HCT116 (cell line): Measurements from ENCODE around the gene SIRPD. TPM values are rescaled to one million over a fixed set of nuclear protein-coding genes. Genes with fewer than 3 reads are reported as not detected.

Experiments used
- ATAC-seq: fragments of 200-7000 bp; cut with Tn5 transposase; 2 replicates; pipeline ENCODE4 v1.9.1; 2020; ENCODE audit warnings: mild to moderate bottlenecking, moderate library complexity
- BruUV-seq: library from RNA; stranded (reverse); fragments of 400-500 nt; replicated peaks from 2 replicates; lab custom pipeline; 2021; lab: Mats Ljungman, UMichigan
- CTCF ChIA-PET: fragments of 300-600 bp; sonication (Branson Sonifier 250); formaldehyde crosslinking; loops from one replicate; lab custom pipeline; 2021; ENCODE audit warnings: antibody characterized with exemption; lab: Charles Lee
- POLR2A ChIA-PET: fragments of 300-600, 350-600 bp; sonication (Branson Sonifier 250); formaldehyde crosslinking; loops from one replicate; lab custom pipeline; 2021; ENCODE audit warnings: antibody characterized with exemption; lab: Charles Lee
- RAD21 ChIA-PET, 2 experiments: fragments of 300-600 bp; sonication (Branson Sonifier 250); formaldehyde crosslinking; loops; one replicate each; lab custom pipeline; 2023; ENCODE audit warnings: low total read pairs in 2 of 2; ENCODE audit not compliant: uncharacterized antibody in 2 of 2, unreplicated experiment in 2 of 2, low non-redundant PET in 1 of 2; lab: Charles Lee
- DNase-seq: peaks from one replicate; pipeline ENCODE4 v3.0.0-alpha.2; 2010; ENCODE audit warnings: low read depth, low spot score
- H2AFZ ChIP-seq: fragments of 200-600 bp; shearing (Covaris generic), sonication (generic); 2 replicates; pipeline ENCODE4 v1.6.1; 2017; ENCODE audit warnings: low read depth, mixed run types, mixed read lengths, antibody characterized with exemption, low read length; ENCODE audit not compliant: poor library complexity, severe bottlenecking
- H3K27ac ChIP-seq: 2 replicates; pipeline ENCODE4 v1.5.1; 2012; ENCODE audit warnings: low read depth, low read length
- H3K27me3 ChIP-seq: fragments of 200-600 bp; sonication (generic); 2 replicates; pipeline ENCODE4 v1.6.1; 2016; ENCODE audit warnings: mixed run types, low read length, mixed read lengths; ENCODE audit not compliant: insufficient read depth
- H3K36me3 ChIP-seq, 2 experiments: fragments of 200-500 bp in 1 of 2; fragments of 200-600 bp in 1 of 2; sonication (Bioruptor generic) in 1 of 2; sonication (generic) in 1 of 2; 2 replicates each; pipeline versions ENCODE4 v1.5.1 to v1.6.1; 2014 to 2016; ENCODE audit warnings: low read length in 2 of 2, inconsistent platforms in 1 of 2, mixed read lengths in 1 of 2, mixed run types in 1 of 2; ENCODE audit not compliant: insufficient read depth in 2 of 2, control insufficient read depth in 1 of 2
- H3K4me1 ChIP-seq, 2 experiments: fragments of 200-600 bp in 1 of 2; sonication (generic) in 1 of 2; 2 replicates each; pipeline versions ENCODE4 v1.5.1 to v1.6.1; 2012 to 2017; ENCODE audit warnings: low read length in 2 of 2, inconsistent platforms in 1 of 2, mild to moderate bottlenecking in 1 of 2, mixed read lengths in 1 of 2, mixed run types in 1 of 2, moderate library complexity in 1 of 2; ENCODE audit not compliant: insufficient read depth in 2 of 2, control insufficient read depth in 1 of 2
- H3K4me2 ChIP-seq: fragments of 200-600 bp; sonication (generic); 2 replicates; pipeline ENCODE4 v1.6.1; 2017; ENCODE audit warnings: mixed run types, low read length, mixed read lengths
- H3K4me3 ChIP-seq, 2 experiments: fragments of 200-600 bp in 1 of 2; sonication (generic) in 1 of 2; replicated peaks in 1 of 2; 2 replicates each; pipeline ENCODE4 v1.5.1; 2011 to 2016; ENCODE audit warnings: low read length in 2 of 2, control low read depth in 1 of 2, low read depth in 1 of 2, mild to moderate bottlenecking in 1 of 2, mixed read lengths in 1 of 2, mixed run types in 1 of 2
- H3K79me2 ChIP-seq: fragments of 200-600 bp; sonication (generic); 2 replicates; pipeline ENCODE4 v1.6.1; 2017; ENCODE audit warnings: mild to moderate bottlenecking, mixed run types, low read length, moderate library complexity, mixed read lengths; ENCODE audit not compliant: insufficient read depth
- H3K9ac ChIP-seq: fragments of 200-600 bp; sonication (generic); 2 replicates; pipeline ENCODE4 v1.6.1; 2016; ENCODE audit warnings: low read length, mixed read lengths
- H3K9me2 ChIP-seq: fragments of 200-600 bp; sonication (generic), shearing (Covaris generic); 2 replicates; pipeline ENCODE4 v1.6.1; 2017; ENCODE audit warnings: mixed run types, mild to moderate bottlenecking, moderate library complexity; ENCODE audit not compliant: insufficient read depth
- H3K9me3 ChIP-seq, 2 experiments: fragments of 200-500 bp in 1 of 2; fragments of 200-600 bp in 1 of 2; sonication (Bioruptor generic) in 1 of 2; sonication (generic) in 1 of 2; 2 replicates each; pipeline ENCODE4 v1.6.1; 2014 to 2017; ENCODE audit warnings: low read length in 2 of 2, mixed read lengths in 2 of 2, inconsistent platforms in 1 of 2, low read depth in 1 of 2, mild to moderate bottlenecking in 1 of 2, mixed run types in 1 of 2, moderate library complexity in 1 of 2; ENCODE audit not compliant: control insufficient read depth in 1 of 2, insufficient read depth in 1 of 2
- H4K20me1 ChIP-seq: fragments of 200-600 bp; sonication (generic), shearing (Covaris generic); 2 replicates; pipeline ENCODE4 v1.6.1; 2017; ENCODE audit warnings: mixed run types, mild to moderate bottlenecking, moderate library complexity; ENCODE audit not compliant: insufficient read depth
- CBX3 ChIP-seq: IDR thresholded peaks from 2 replicates; pipeline ENCODE4 v1.6.1; 2012; ENCODE audit warnings: low read depth
- CTCF ChIP-seq, 3 experiments: fragments of 200-600 bp in 1 of 3; sonication (generic) in 1 of 3; IDR thresholded peaks in 2 of 3; conservative IDR thresholded peaks in 1 of 3; 2 replicates each; pipeline ENCODE4 v1.5.1; 2012 to 2017; ENCODE audit warnings: low read depth in 2 of 3, low read length in 2 of 3, antibody characterized with exemption in 1 of 3, borderline replicate concordance in 1 of 3, control low read depth in 1 of 3, mild to moderate bottlenecking in 1 of 3, mixed read lengths in 1 of 3, mixed run types in 1 of 3, moderate library complexity in 1 of 3; ENCODE audit not compliant: insufficient read depth in 1 of 3
- EZH2 ChIP-seq: fragments of 200-600 bp; sonication (generic); IDR thresholded peaks from 2 replicates; pipeline ENCODE4 v1.6.1; 2017; ENCODE audit warnings: antibody characterized with exemption, mixed run types
- EZH2phosphoT487 ChIP-seq: fragments of 200-600 bp; IDR thresholded peaks from 2 replicates; pipeline ENCODE4 v1.6.1; 2018; ENCODE audit warnings: antibody characterized with exemption, borderline replicate concordance
- FOSL1 ChIP-seq: IDR thresholded peaks from 2 replicates; pipeline ENCODE4 v1.6.1; 2012; ENCODE audit warnings: low read depth
- JUND ChIP-seq: IDR thresholded peaks from 2 replicates; pipeline ENCODE4 v1.6.1; 2012
- POLR2A ChIP-seq: IDR thresholded peaks from 2 replicates; pipeline ENCODE4 v1.7.0; 2011; ENCODE audit warnings: borderline replicate concordance; ENCODE audit not compliant: insufficient read depth, insufficient read length; ENCODE audit errors: extremely low read depth
- SIN3A ChIP-seq: IDR thresholded peaks from 2 replicates; pipeline ENCODE4 v1.6.1; 2012; ENCODE audit warnings: low read depth
- YY1 ChIP-seq: IDR thresholded peaks from 2 replicates; pipeline ENCODE4 v1.6.1; 2011; ENCODE audit warnings: low read length, low read depth, moderate library complexity, mild to moderate bottlenecking; ENCODE audit not compliant: insufficient replicate concordance; ENCODE audit errors: extremely low read depth
- ZNF274 ChIP-seq: fragments of 200-500 bp; sonication (Bioruptor generic); IDR thresholded peaks from 2 replicates; pipeline ENCODE4 v1.6.1; 2014; ENCODE audit warnings: mild to moderate bottlenecking, low read depth, low read length, inconsistent platforms
- intact Hi-C: fragments of 100-400 bp; cut with micrococcal nuclease; formaldehyde crosslinking; loops from 2 replicates; pipeline ENCODE4 v1.10.0; 2022
- total RNA-seq: library from RNA; stranded (reverse); gene quantifications from one replicate; pipeline ENCODE4 v1.2.1, GENCODE V29; 2021; ENCODE audit not compliant: unreplicated experiment
- TF ChIP-seq, protein P1 (sequence below): IDR thresholded peaks from 2 replicates; pipeline ENCODE4 v1.6.1; 2012

SIRPD gene
- total RNA-seq, 1 experiment from 2014 or later = not detected

DNA sequence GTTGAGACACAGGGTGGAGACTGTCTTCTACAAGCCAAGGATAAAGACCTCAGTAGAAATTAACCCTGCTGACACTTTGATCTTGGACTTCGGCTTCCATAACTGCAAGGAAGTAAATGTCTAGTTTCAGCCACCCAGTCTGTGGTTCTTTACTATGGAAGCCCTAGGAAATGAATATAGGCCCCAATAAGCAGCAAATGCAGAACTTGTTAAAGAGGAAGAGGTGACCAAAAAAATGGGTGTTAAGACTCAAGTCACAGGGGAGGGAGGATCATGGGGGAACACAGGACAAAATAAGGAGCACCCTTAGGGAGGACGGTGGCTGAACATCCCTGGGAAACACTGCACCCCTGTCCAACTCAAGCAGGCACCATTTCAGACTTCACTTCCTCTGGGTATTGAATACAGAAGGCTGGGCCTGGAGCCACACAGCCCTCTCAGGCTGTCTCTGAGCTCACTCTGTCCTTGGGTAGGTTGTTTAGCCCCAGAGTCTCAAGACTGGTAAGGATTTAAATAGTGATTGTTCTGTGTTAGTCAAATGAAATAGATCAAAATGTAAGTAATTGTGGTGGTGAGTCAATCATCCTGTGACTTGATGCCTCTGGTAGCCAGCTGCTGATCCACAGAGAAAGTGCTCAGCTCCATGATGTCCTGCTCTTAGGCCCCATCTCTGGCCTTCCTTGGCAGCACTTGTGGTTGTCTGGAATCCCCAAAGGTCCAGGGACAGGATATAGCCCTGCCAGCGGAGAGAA is 30.5 kb upstream of the SIRPD start:
- Histone ChIP-seq H3K4me2 (no peak overlapping the region), H3K4me1 (no peaks in the 10 kb centered on the region), H3K9me3 (no peaks in the 10 kb centered on the region), H2AFZ (no peak overlapping the region), H4K20me1 (no peaks in the 10 kb centered on the region), H3K27ac (no peak overlapping the region)
- BruUV-seq = no TSS peak
- intact Hi-C loops = no loop called here
- TF ChIP-seq EZH2phosphoT487 (no peak), EZH2 (no peak), POLR2A (no peak), SIN3A (no peak), JUND (no peak), FOSL1 (no peak), YY1 (no peak), CBX3 (no peak), ZNF274 (no peak), CTCF (IDR thresholded peaks at IDR 0.05 in 2 of 3, conservative IDR thresholded peaks at IDR 0.05 in 1 of 3; ENCODE audit: borderline replicate concordance in 1 of 3, insufficient read depth in 1 of 3, low read depth in 2 of 3, low read length in 2 of 3) (no peak)
- TF ChIP-seq, protein P1, sequence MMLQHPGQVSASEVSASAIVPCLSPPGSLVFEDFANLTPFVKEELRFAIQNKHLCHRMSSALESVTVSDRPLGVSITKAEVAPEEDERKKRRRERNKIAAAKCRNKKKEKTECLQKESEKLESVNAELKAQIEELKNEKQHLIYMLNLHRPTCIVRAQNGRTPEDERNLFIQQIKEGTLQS = no peak
- TF ChIP-seq, all 23 proteins: peak for 0
- H3K4me3 ChIP-seq = no peak overlapping the region
- CTCF ChIA-PET = no interaction called here
- DNase-seq = no peak
- H3K27me3 ChIP-seq = no peaks in the 10 kb centered on the region
- RAD21 ChIA-PET = no interaction called here
- H3K79me2 ChIP-seq = no peaks in the 10 kb centered on the region
- no peak for ATAC-seq
- POLR2A ChIA-PET = no interaction called here
- H3K9me2 ChIP-seq = no peaks in the 10 kb centered on the region
- no peak overlapping the region for H3K9ac ChIP-seq
- no peaks in the 10 kb centered on the region for H3K36me3 ChIP-seq
